HEK293 (cell line): ENCODE results near the gene CHAC1.

ENCODE experiments used
- CTCF ChIP-seq: fragments of 450-650 bp; formaldehyde crosslinking; IDR thresholded peaks from 2 replicates; pipeline ENCODE4 v1.5.1; 2016; ENCODE audit warnings: missing biosample characterization, missing genetic modification characterization
- HOXC10 ChIP-seq: sonication (generic); formaldehyde crosslinking; IDR thresholded peaks from 2 replicates; pipeline ENCODE4 v1.8.1; 2023; ENCODE audit warnings: mild to moderate bottlenecking, missing genetic modification reagents
- IKZF3 ChIP-seq: fragments of 450-650 bp; IDR thresholded peaks from 2 replicates; pipeline ENCODE4 v1.5.0; 2018; ENCODE audit warnings: missing biosample characterization, mild to moderate bottlenecking, missing genetic modification characterization, moderate library complexity
- KLF1 ChIP-seq: fragments of 450-650 bp; formaldehyde crosslinking; IDR thresholded peaks from 2 replicates; pipeline ENCODE4 v1.5.1; 2016; ENCODE audit warnings: missing biosample characterization, missing genetic modification characterization
- KLF16 ChIP-seq: fragments of 450-650 bp; formaldehyde crosslinking; IDR thresholded peaks from 2 replicates; pipeline ENCODE4 v1.5.1; 2017; ENCODE audit warnings: missing biosample characterization, missing genetic modification characterization
- KLF8 ChIP-seq: fragments of 450-650 bp; formaldehyde crosslinking; IDR thresholded peaks from 2 replicates; pipeline ENCODE4 v1.5.1; 2016; ENCODE audit warnings: missing biosample characterization, missing genetic modification characterization
- KLF9 ChIP-seq: fragments of 450-650 bp; formaldehyde crosslinking; IDR thresholded peaks from 2 replicates; pipeline ENCODE4 v1.5.1; 2016; ENCODE audit warnings: missing biosample characterization, missing genetic modification characterization, low read depth
- PATZ1 ChIP-seq: fragments of 450-650 bp; formaldehyde crosslinking; IDR thresholded peaks from 2 replicates; pipeline ENCODE4 v1.5.1; 2016; ENCODE audit warnings: missing biosample characterization, missing genetic modification characterization
- PBX3 ChIP-seq: sonication (generic); formaldehyde crosslinking; IDR thresholded peaks from 2 replicates; pipeline ENCODE4 v1.8.1; 2022; ENCODE audit warnings: mild to moderate bottlenecking, moderate library complexity, missing genetic modification reagents
- REPIN1 ChIP-seq: fragments of 450-650 bp; formaldehyde crosslinking; IDR thresholded peaks from 2 replicates; pipeline ENCODE4 v1.5.1; 2017; ENCODE audit warnings: missing biosample characterization, missing genetic modification characterization, low read depth
- SP7 ChIP-seq: fragments of 450-650 bp; formaldehyde crosslinking; IDR thresholded peaks from 2 replicates; pipeline ENCODE4 v1.5.1; 2016; ENCODE audit warnings: missing biosample characterization, missing genetic modification characterization
- ZBTB11 ChIP-seq: fragments of 450-650 bp; formaldehyde crosslinking; conservative IDR thresholded peaks from 2 replicates; pipeline ENCODE4 v1.5.1; 2016; ENCODE audit warnings: low read depth, missing biosample characterization, missing genetic modification characterization
- ZBTB17 ChIP-seq: fragments of 450-650 bp; formaldehyde crosslinking; IDR thresholded peaks from 2 replicates; pipeline ENCODE4 v1.5.1; 2016; ENCODE audit warnings: missing biosample characterization, missing genetic modification characterization
- ZBTB48 ChIP-seq: fragments of 450-650 bp; formaldehyde crosslinking; IDR thresholded peaks from 2 replicates; pipeline ENCODE4 v1.5.1; 2016; ENCODE audit warnings: missing biosample characterization, missing genetic modification characterization
- ZBTB8A ChIP-seq: fragments of 450-650 bp; formaldehyde crosslinking; IDR thresholded peaks from 2 replicates; pipeline ENCODE4 v1.5.1; 2016; ENCODE audit warnings: missing biosample characterization, missing genetic modification characterization
- ZFP37 ChIP-seq: fragments of 450-650 bp; formaldehyde crosslinking; IDR thresholded peaks from 2 replicates; pipeline ENCODE4 v1.5.1; 2016; ENCODE audit warnings: missing biosample characterization, missing genetic modification characterization
- ZIC2 ChIP-seq: fragments of 450-650 bp; formaldehyde crosslinking; IDR thresholded peaks from 2 replicates; pipeline ENCODE4 v1.5.1; 2016; ENCODE audit warnings: missing biosample characterization, missing genetic modification characterization
- ZNF10 ChIP-seq: fragments of 450-650 bp; formaldehyde crosslinking; IDR thresholded peaks from 2 replicates; pipeline ENCODE4 v1.5.1; 2017; ENCODE audit warnings: missing biosample characterization, missing genetic modification characterization
- ZNF2 ChIP-seq: fragments of 450-650 bp; formaldehyde crosslinking; IDR thresholded peaks from 2 replicates; pipeline ENCODE4 v1.5.1; 2016; ENCODE audit warnings: missing biosample characterization, missing genetic modification characterization
- ZNF221 ChIP-seq: fragments of 450-650 bp; formaldehyde crosslinking; IDR thresholded peaks from 2 replicates; pipeline ENCODE4 v1.5.1; 2017; ENCODE audit warnings: missing biosample characterization, missing genetic modification characterization, borderline replicate concordance
- ZNF223 ChIP-seq: fragments of 450-650 bp; formaldehyde crosslinking; IDR thresholded peaks from 2 replicates; pipeline ENCODE4 v1.5.1; 2016; ENCODE audit warnings: missing biosample characterization, missing genetic modification characterization
- ZNF335 ChIP-seq: fragments of 450-650 bp; formaldehyde crosslinking; conservative IDR thresholded peaks from 2 replicates; pipeline ENCODE4 v1.5.1; 2016; ENCODE audit warnings: missing biosample characterization, missing genetic modification characterization
- ZNF423 ChIP-seq: fragments of 450-650 bp; formaldehyde crosslinking; IDR thresholded peaks from 2 replicates; pipeline ENCODE4 v1.5.1; 2016; ENCODE audit warnings: missing biosample characterization, missing genetic modification characterization
- ZNF580 ChIP-seq: fragments of 450-650 bp; formaldehyde crosslinking; IDR thresholded peaks from 2 replicates; pipeline ENCODE4 v1.5.1; 2016; ENCODE audit warnings: missing biosample characterization, missing genetic modification characterization
- ZNF610 ChIP-seq: fragments of 450-650 bp; formaldehyde crosslinking; IDR thresholded peaks from 2 replicates; pipeline ENCODE4 v1.5.1; 2016; ENCODE audit warnings: missing biosample characterization, missing genetic modification characterization, borderline replicate concordance
- ZNF677 ChIP-seq: fragments of 450-650 bp; IDR thresholded peaks from 2 replicates; pipeline ENCODE4 v1.5.0; 2018; ENCODE audit warnings: missing biosample characterization, mild to moderate bottlenecking, missing genetic modification characterization, moderate library complexity
- ZNF777 ChIP-seq: fragments of 450-650 bp; formaldehyde crosslinking; IDR thresholded peaks from 2 replicates; pipeline ENCODE4 v1.5.1; 2017; ENCODE audit warnings: missing biosample characterization, missing genetic modification characterization, borderline replicate concordance
- ZSCAN30 ChIP-seq: fragments of 450-650 bp; IDR thresholded peaks from 2 replicates; pipeline ENCODE4 v1.5.1; 2018; ENCODE audit warnings: missing biosample characterization, mild to moderate bottlenecking, missing genetic modification characterization, moderate library complexity
- ZSCAN5A ChIP-seq: fragments of 450-650 bp; formaldehyde crosslinking; IDR thresholded peaks from 2 replicates; pipeline ENCODE4 v1.5.1; 2016; ENCODE audit warnings: missing biosample characterization, missing genetic modification characterization

CHAC1 gene

GRCh38 chr15:40906091-40906990 is 46.9 kb upstream of the CHAC1 start (continued):
- TF ChIP-seq SP7 (tag by site-specific recombination) (0 out of 2 replicates have a peak, but pooled peaks have one; percentile 34), ZFP37 (tag by site-specific recombination) (peak; percentile 80; the same call in 1 of the 2 replicates), ZNF223 (no peak), ZNF10 (tag by site-specific recombination) (0 out of 2 replicates have a peak, but pooled peaks have one; percentile 11), ZNF610 (peak; percentile 57; the same call in 1 of the 2 replicates), ZBTB8A (tag by site-specific recombination) (peak; percentile 76), KLF1 (peak; percentile 75), ZNF580 (tag by site-specific recombination) (0 out of 2 replicates have a peak, but pooled peaks have one; percentile 59), ZNF777 (tag by site-specific recombination) (no peak), ZBTB17 (tag by site-specific recombination) (0 out of 2 replicates have a peak, but pooled peaks have one; percentile 40), PBX3 (CRISPR knock-in tag) (peak; percentile 36; the same call in 1 of the 2 replicates), KLF9 (tag by site-specific recombination) (peak; percentile 98), ZNF2 (tag by site-specific recombination) (0 out of 2 replicates have a peak, but pooled peaks have one; percentile 43), KLF16 (tag by site-specific recombination) (0 out of 2 replicates have a peak, but pooled peaks have one; percentile 33), PATZ1 (tag by site-specific recombination) (peak; percentile 96), KLF8 (peak; percentile 72; the same call in 1 of the 2 replicates), IKZF3 (tag by site-specific recombination) (peak; percentile 26; the same call in 1 of the 2 replicates), ZBTB48 (tag by site-specific recombination) (peak; percentile 60; the same call in 1 of the 2 replicates), ZNF677 (no peak), ZNF335 (tag by site-specific recombination) (peak; percentile 38), HOXC10 (CRISPR knock-in tag) (no peak), ZBTB11 (tag by site-specific recombination) (no peak), REPIN1 (no peak), ZSCAN30 (tag by site-specific recombination) (peak; percentile 32; the same call in 1 of the 2 replicates), CTCF (tag by site-specific recombination) (peak; percentile 88), ZSCAN5A (no peak), ZNF221 (tag by site-specific recombination) (no peak), ZNF423 (tag by site-specific recombination) (0 out of 2 replicates have a peak, but pooled peaks have one; percentile 26), ZIC2 (tag by site-specific recombination) (peak; percentile 95)
